Liver (tissue), 9 donors: ENCODE measurements around the gene GRIN3B. TPM values are rescaled to one million over a fixed set of nuclear protein-coding genes. Genes with fewer than 3 reads are reported as not detected.

Experiments used
- DNase-seq: peaks from one replicate; pipeline ENCODE4 v3.0.0-alpha.2; 2017; ENCODE audit warnings: low spot score
- H3K27ac ChIP-seq, 2 donors: one replicate each; pipeline ENCODE4 v1.7.0; 2013; ENCODE audit warnings: inconsistent platforms in 2 of 2, low read length in 2 of 2, control low read depth in 1 of 2, low read depth in 1 of 2, mild to moderate bottlenecking in 1 of 2
- H3K27me3 ChIP-seq, 4 donors: one replicate each; pipeline versions ENCODE4 v1.6.1 to v1.7.0; 2013; ENCODE audit warnings: low read length in 3 of 4, inconsistent platforms in 1 of 4, mild to moderate bottlenecking in 1 of 4, moderate library complexity in 1 of 4; ENCODE audit not compliant: control insufficient read depth in 4 of 4, insufficient read depth in 4 of 4
- H3K36me3 ChIP-seq, 4 donors: one replicate each; pipeline versions ENCODE4 v1.6.1 to v1.7.0; 2013; ENCODE audit warnings: low read length in 3 of 4, mild to moderate bottlenecking in 3 of 4, low read depth in 1 of 4, moderate library complexity in 1 of 4; ENCODE audit not compliant: control insufficient read depth in 4 of 4, insufficient read depth in 3 of 4
- H3K4me1 ChIP-seq, 4 donors: one replicate each; pipeline versions ENCODE4 v1.6.1 to v1.7.0; 2013; ENCODE audit warnings: low read length in 3 of 4, mild to moderate bottlenecking in 3 of 4, moderate library complexity in 1 of 4; ENCODE audit not compliant: control insufficient read depth in 4 of 4, insufficient read depth in 4 of 4
- H3K4me3 ChIP-seq, 3 donors: one replicate each; pipeline versions ENCODE4 v1.6.1 to v1.7.0; 2013; ENCODE audit warnings: low read length in 3 of 3, control low read depth in 1 of 3, low read depth in 1 of 3, mild to moderate bottlenecking in 1 of 3
- H3K9ac ChIP-seq, 2 donors: one replicate each; pipeline ENCODE4 v1.7.0; 2013; ENCODE audit warnings: low read length in 2 of 2, mild to moderate bottlenecking in 2 of 2, moderate library complexity in 2 of 2, control low read depth in 1 of 2, low read depth in 1 of 2
- H3K9me3 ChIP-seq, 4 donors: one replicate each; pipeline versions ENCODE4 v1.6.1 to v1.7.0; 2013; ENCODE audit warnings: low read length in 3 of 4; ENCODE audit not compliant: control insufficient read depth in 4 of 4
- ATF3 ChIP-seq: IDR thresholded peaks from 2 replicates; pipeline ENCODE4 v1.6.1; 2016; ENCODE audit warnings: antibody characterized with exemption
- CTCF ChIP-seq: fragments of 150-350 bp; IDR thresholded peaks from 2 replicates; pipeline ENCODE4 v1.5.1; 2017; ENCODE audit warnings: improper control_type of control experiment, low read depth, low read length; ENCODE audit not compliant: missing input control
- EGR1 ChIP-seq, 2 donors: IDR thresholded peaks; 2 replicates each; pipeline ENCODE4 v1.6.1; 2016 to 2018; ENCODE audit warnings: antibody characterized with exemption in 2 of 2, low read depth in 2 of 2
- FOXA1 ChIP-seq: IDR thresholded peaks from 2 replicates; pipeline ENCODE4 v1.6.1; 2016; ENCODE audit warnings: antibody characterized with exemption
- FOXA2 ChIP-seq: IDR thresholded peaks from 2 replicates; pipeline ENCODE4 v1.6.1; 2016; ENCODE audit warnings: antibody characterized with exemption
- GABPA ChIP-seq, 2 donors: IDR thresholded peaks in 1 of 2; conservative IDR thresholded peaks in 1 of 2; 2 replicates each; pipeline ENCODE4 v1.6.1; 2016; ENCODE audit warnings: antibody characterized with exemption in 2 of 2, mild to moderate bottlenecking in 1 of 2, moderate library complexity in 1 of 2
- HNF4A ChIP-seq, 2 donors: conservative IDR thresholded peaks; 2 replicates each; pipeline ENCODE4 v1.6.1; 2016; ENCODE audit warnings: antibody characterized with exemption in 2 of 2, mild to moderate bottlenecking in 2 of 2
- HNF4G ChIP-seq: IDR thresholded peaks from 2 replicates; pipeline ENCODE4 v1.6.1; 2016; ENCODE audit warnings: antibody characterized with exemption
- JUND ChIP-seq, 2 donors: IDR thresholded peaks; 2 replicates each; pipeline ENCODE4 v1.6.1; 2016; ENCODE audit warnings: antibody characterized with exemption in 2 of 2
- NR2F2 ChIP-seq: IDR thresholded peaks from 2 replicates; pipeline ENCODE4 v1.6.1; 2016; ENCODE audit warnings: antibody characterized with exemption
- RAD21 ChIP-seq, 2 donors: IDR thresholded peaks; 2 replicates each; pipeline ENCODE4 v1.6.1; 2016; ENCODE audit warnings: antibody characterized with exemption in 2 of 2, mild to moderate bottlenecking in 2 of 2
- RXRA ChIP-seq, 2 donors: IDR thresholded peaks; 2 replicates each; pipeline ENCODE4 v1.6.1; 2017 to 2018; ENCODE audit warnings: antibody characterized with exemption in 2 of 2, mild to moderate bottlenecking in 1 of 2
- SP1 ChIP-seq: IDR thresholded peaks from 2 replicates; pipeline ENCODE4 v1.6.1; 2018; ENCODE audit warnings: antibody characterized with exemption, mild to moderate bottlenecking
- TAF1 ChIP-seq: conservative IDR thresholded peaks from 2 replicates; pipeline ENCODE4 v1.6.1; 2016; ENCODE audit warnings: antibody characterized with exemption, mild to moderate bottlenecking
- YY1 ChIP-seq: IDR thresholded peaks from 2 replicates; pipeline ENCODE4 v1.6.1; 2016; ENCODE audit warnings: antibody characterized with exemption, mild to moderate bottlenecking
- ZBTB33 ChIP-seq: IDR thresholded peaks from 2 replicates; pipeline ENCODE4 v1.6.1; 2016; ENCODE audit warnings: antibody characterized with exemption
- WGBS: extraction: QIAGEN DNeasy Blood & Tissue Kit; methylation state at CpG from one replicate; pipeline ENCODE4 v1.1.7; 2013; 5-methylcytosine and 5-hydroxymethylcytosine counted together
- polyA plus RNA-seq, 2 donors: library from polyadenylated mRNA; stranded (reverse) in 1 of 2; unstranded in 1 of 2; fragments of 200-250 nt in 1 of 2; fragments of >200 nt in 1 of 2; fragmentation: Nextera tagmentation in 1 of 2; extraction: Ambion mirVana in 1 of 2; gene quantifications; one replicate each; pipeline versions ENCODE4 v1.2.1 to v1.2.3, GENCODE V29; 2013 to 2015
- total RNA-seq, 2 donors: library from RNA; depleted of rRNA; stranded (reverse); fragments of >200 nt; gene quantifications; one replicate each; pipeline ENCODE4 v1.2.3, GENCODE V29; 2014
- TF ChIP-seq, protein P1 (sequence below): IDR thresholded peaks from 2 replicates; pipeline ENCODE4 v1.6.1; 2016; ENCODE audit warnings: antibody characterized with exemption
- TF ChIP-seq, protein P2 (sequence below): IDR thresholded peaks from 2 replicates; pipeline ENCODE4 v1.6.1; 2016; ENCODE audit warnings: antibody characterized with exemption, mild to moderate bottlenecking
- donor health status: healthy.
- donor health status: healthy.
- donor health status: healthy.
- donor health status: healthy.
- donor health status: healthy.

GRIN3B gene
- total and polyA plus RNA-seq, 4 donors = 0.05 TPM; not detected in 3

DNA sequence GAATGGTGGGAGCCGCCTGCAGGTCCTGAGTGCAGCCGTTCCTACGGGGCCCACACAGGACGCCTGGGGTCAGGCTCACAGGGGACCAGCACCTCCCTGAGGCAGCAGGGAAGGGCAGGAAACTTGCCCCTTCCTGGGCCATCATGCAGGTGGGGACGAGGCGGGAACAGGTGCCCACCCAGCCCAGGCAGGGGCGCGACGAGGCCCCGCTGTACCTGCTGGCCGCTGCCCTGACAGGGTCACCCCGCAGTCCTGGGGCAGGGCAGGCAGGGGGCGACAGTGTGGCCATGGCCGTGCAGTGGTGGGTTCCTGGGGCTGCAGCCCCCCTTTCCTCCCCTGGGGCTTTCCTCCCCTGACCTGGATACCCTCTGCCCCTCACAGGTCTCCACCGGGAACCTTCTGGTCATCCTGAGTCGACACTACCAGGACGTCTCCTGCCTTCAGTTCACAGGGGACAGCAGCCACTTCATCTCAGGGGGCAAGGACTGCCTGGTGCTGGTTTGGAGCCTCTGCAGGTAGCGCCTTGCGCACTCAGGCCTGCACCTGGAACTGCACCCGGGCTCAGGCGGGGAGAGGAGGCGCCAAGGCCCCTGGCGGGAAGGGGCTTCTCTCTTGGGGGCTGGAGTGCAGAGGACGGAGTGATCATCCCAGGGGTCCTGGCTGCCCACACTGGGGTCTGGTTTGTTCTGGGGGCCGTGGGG is 10.7 kb upstream of the GRIN3B start:
- WGBS = 93% methylated on average over 25 of the region's 25 CpGs
- no peaks in the 10 kb centered on the region for H3K9me3 ChIP-seq
- no peak overlapping the region for H3K27ac ChIP-seq
- H3K27me3 ChIP-seq = no peaks in the 10 kb centered on the region
- no peak for DNase-seq
- TF ChIP-seq RAD21 (IDR thresholded peaks at IDR 0.05) (no peak), RXRA (IDR thresholded peaks at IDR 0.05) (no peak), ATF3 (no peak), EGR1 (IDR thresholded peaks at IDR 0.05; ENCODE audit: low read depth in 2 of 2) (no peak), CTCF (no peak), FOXA2 (no peak), ZBTB33 (no peak), TAF1 (no peak), GABPA (IDR thresholded peaks at IDR 0.05 in 1 of 2, conservative IDR thresholded peaks at IDR 0.05 in 1 of 2) (no peak), HNF4A (conservative IDR thresholded peaks at IDR 0.05) (no peak), JUND (IDR thresholded peaks at IDR 0.05) (no peak), NR2F2 (no peak), HNF4G (no peak), YY1 (no peak), SP1 (no peak), FOXA1 (no peak)
- TF ChIP-seq, protein P1, sequence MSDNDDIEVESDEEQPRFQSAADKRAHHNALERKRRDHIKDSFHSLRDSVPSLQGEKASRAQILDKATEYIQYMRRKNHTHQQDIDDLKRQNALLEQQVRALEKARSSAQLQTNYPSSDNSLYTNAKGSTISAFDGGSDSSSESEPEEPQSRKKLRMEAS = no peak
- TF ChIP-seq, protein P2, sequence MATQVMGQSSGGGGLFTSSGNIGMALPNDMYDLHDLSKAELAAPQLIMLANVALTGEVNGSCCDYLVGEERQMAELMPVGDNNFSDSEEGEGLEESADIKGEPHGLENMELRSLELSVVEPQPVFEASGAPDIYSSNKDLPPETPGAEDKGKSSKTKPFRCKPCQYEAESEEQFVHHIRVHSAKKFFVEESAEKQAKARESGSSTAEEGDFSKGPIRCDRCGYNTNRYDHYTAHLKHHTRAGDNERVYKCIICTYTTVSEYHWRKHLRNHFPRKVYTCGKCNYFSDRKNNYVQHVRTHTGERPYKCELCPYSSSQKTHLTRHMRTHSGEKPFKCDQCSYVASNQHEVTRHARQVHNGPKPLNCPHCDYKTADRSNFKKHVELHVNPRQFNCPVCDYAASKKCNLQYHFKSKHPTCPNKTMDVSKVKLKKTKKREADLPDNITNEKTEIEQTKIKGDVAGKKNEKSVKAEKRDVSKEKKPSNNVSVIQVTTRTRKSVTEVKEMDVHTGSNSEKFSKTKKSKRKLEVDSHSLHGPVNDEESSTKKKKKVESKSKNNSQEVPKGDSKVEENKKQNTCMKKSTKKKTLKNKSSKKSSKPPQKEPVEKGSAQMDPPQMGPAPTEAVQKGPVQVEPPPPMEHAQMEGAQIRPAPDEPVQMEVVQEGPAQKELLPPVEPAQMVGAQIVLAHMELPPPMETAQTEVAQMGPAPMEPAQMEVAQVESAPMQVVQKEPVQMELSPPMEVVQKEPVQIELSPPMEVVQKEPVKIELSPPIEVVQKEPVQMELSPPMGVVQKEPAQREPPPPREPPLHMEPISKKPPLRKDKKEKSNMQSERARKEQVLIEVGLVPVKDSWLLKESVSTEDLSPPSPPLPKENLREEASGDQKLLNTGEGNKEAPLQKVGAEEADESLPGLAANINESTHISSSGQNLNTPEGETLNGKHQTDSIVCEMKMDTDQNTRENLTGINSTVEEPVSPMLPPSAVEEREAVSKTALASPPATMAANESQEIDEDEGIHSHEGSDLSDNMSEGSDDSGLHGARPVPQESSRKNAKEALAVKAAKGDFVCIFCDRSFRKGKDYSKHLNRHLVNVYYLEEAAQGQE = no peak
- H3K4me1 ChIP-seq = peaks cover 12 to 33% (median 26%) of the 10 kb centered on the region in 4 donors
- H3K9ac ChIP-seq = no peak overlapping the region
- H3K36me3 ChIP-seq = peaks cover 0 to 11% (median 6%) of the 10 kb centered on the region in 4 donors
- H3K4me3 ChIP-seq = no peak overlapping the region
